T-cell (primary cell): Measurements from ENCODE around the gene LPCAT2. TPM values are rescaled to one million over a fixed set of nuclear protein-coding genes. Genes with fewer than 3 reads are reported as not detected.

Experiments used
- ATAC-seq, 4 experiments: fragments of 200-7000 bp in 3 of 4; fragments of 150-1000 bp in 1 of 4; cut with Tn5 transposase; replicated peaks in 1 of 4; 1 replicate in 3 of 4; 2 replicates in 1 of 4; pipeline ENCODE4 v1.10.0; 2021; ENCODE audit warnings: moderate library complexity in 3 of 4, mild to moderate bottlenecking in 2 of 4, moderate number of reproducible peaks in 1 of 4
- CTCF ChIA-PET, 2 donors: fragments of 300-600 bp; sonication (Branson Sonifier 250); formaldehyde crosslinking; loops; one replicate each; lab custom pipeline; 2022; ENCODE audit warnings: antibody characterized with exemption in 2 of 2; lab: Charles Lee
- POLR2A ChIA-PET, 2 donors: fragments of 300-600 bp; sonication (Branson Sonifier 250); formaldehyde crosslinking; loops; one replicate each; lab custom pipeline; 2022; ENCODE audit warnings: antibody characterized with exemption in 2 of 2; lab: Charles Lee
- DNase-seq, 35 experiments: peaks; one replicate each; pipeline versions ENCODE4 v3.0.0 to v3.0.0-alpha.2; 2013 to 2023
- H3K27ac ChIP-seq: one replicate; pipeline ENCODE4 v1.5.1; 2013; ENCODE audit warnings: low read length
- H3K27me3 ChIP-seq, 2 experiments: replicated peaks in 1 of 2; 1 replicate in 1 of 2; 2 replicates in 1 of 2; pipeline versions ENCODE4 v1.6.1 to v1.7.0; 2013; ENCODE audit warnings: low read length in 1 of 2, mixed read lengths in 1 of 2; ENCODE audit not compliant: control insufficient read depth in 2 of 2, insufficient read depth in 2 of 2; ENCODE audit errors: extremely low read depth in 1 of 2
- H3K36me3 ChIP-seq, 2 donors: 1 replicate in 1 of 2; 2 replicates in 1 of 2; pipeline versions ENCODE4 v1.6.1 to v1.7.0; 2013; ENCODE audit warnings: low read length in 1 of 2; ENCODE audit not compliant: control insufficient read depth in 2 of 2, insufficient read depth in 1 of 2; ENCODE audit errors: extremely low read depth in 1 of 2
- H3K4me1 ChIP-seq, 2 experiments: 1 replicate in 1 of 2; 2 replicates in 1 of 2; pipeline versions ENCODE4 v1.6.1 to v1.7.0; 2013; ENCODE audit warnings: low read length in 2 of 2, mixed read lengths in 1 of 2; ENCODE audit not compliant: insufficient read depth in 2 of 2, control insufficient read depth in 1 of 2; ENCODE audit errors: extremely low read depth in 1 of 2
- H3K4me3 ChIP-seq, 2 donors: 1 replicate in 1 of 2; 2 replicates in 1 of 2; pipeline versions ENCODE4 v1.5.1 to v1.7.0; 2013; ENCODE audit warnings: mild to moderate bottlenecking in 2 of 2, low read length in 1 of 2, moderate library complexity in 1 of 2; ENCODE audit not compliant: control insufficient read depth in 1 of 2; ENCODE audit errors: extremely low read depth in 1 of 2
- H3K9me3 ChIP-seq: 2 replicates; pipeline ENCODE4 v1.7.0; 2013
- H3K27ac Mint-ChIP-seq, 2 donors: one replicate each; pipeline ENCODE4 v1.8.0; 2020 to 2021; ENCODE audit warnings: mild to moderate bottlenecking in 2 of 2, mixed read lengths in 2 of 2
- H3K27me3 Mint-ChIP-seq, 2 donors: one replicate each; pipeline ENCODE4 v1.8.0; 2021 to 2022; ENCODE audit warnings: mixed read lengths in 2 of 2
- H3K36me3 Mint-ChIP-seq: one replicate; pipeline ENCODE4 v1.8.0; 2021; ENCODE audit warnings: mixed read lengths
- H3K4me1 Mint-ChIP-seq, 3 donors: one replicate each; pipeline ENCODE4 v1.8.0; 2020 to 2022; ENCODE audit warnings: mixed read lengths in 3 of 3, mild to moderate bottlenecking in 1 of 3
- H3K4me3 Mint-ChIP-seq, 3 donors: one replicate each; pipeline ENCODE4 v1.8.0; 2020 to 2022; ENCODE audit warnings: mild to moderate bottlenecking in 3 of 3, mixed read lengths in 3 of 3, moderate library complexity in 3 of 3
- H3K9me3 Mint-ChIP-seq, 3 donors: one replicate each; pipeline ENCODE4 v1.8.0; 2020 to 2022; ENCODE audit warnings: mixed read lengths in 3 of 3
- WGBS: methylation state at CpG from one replicate; pipeline ENCODE4 v1.1.5; 2013; ENCODE audit warnings: missing lambda C conversion rate; ENCODE audit not compliant: insufficient coverage; 5-methylcytosine and 5-hydroxymethylcytosine counted together
- total RNA-seq, 35 experiments: library from RNA in 6 of 35; stranded (reverse) in 6 of 35; fragments of 120-200 nt in 1 of 35; gene quantifications; one replicate each; pipeline versions ENCODE4 v1.2.1 to v1.2.4 and lab custom pipeline; 2013 to 2026

LPCAT2 gene
- total RNA-seq, 5 donors from 2014 or later (not counting 1 experiment from before 2014, with no cell fraction given), result 0.25 to 1.1 (median 0.79) TPM

DNA sequence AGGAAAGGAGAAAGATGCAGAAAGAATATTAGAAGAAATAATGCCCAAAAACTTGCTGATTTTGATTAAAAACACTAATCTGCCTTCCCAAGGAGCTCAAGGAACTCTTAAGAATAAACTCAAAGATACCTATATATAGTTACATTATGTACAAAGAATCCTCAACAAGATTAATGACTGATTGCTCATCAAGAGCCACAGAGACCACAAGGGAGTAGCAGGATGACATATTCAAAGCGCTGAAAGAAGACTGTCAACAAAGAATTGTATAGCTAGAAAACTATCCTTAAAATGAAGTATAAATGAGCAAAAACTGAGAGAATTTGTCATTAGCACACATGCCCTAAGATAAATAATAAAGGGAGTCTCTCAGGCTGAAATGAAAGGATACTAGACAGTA, 6.2 kb downstream of the LPCAT2 start:
- Histone ChIP-seq H3K4me3 (no peak overlapping the region), H3K27me3 (no peaks in the 10 kb centered on the region), H3K4me1 (peaks cover 0 to 1% of the 10 kb centered on the region in 2 experiments), H3K27ac (no peak overlapping the region), H3K9me3 (peaks cover 6% of the 10 kb centered on the region), H3K36me3 (no peaks in the 10 kb centered on the region)
- POLR2A ChIA-PET, result no interaction called here
- Mint-ChIP-seq H3K27me3 (peaks cover 23 to 25% of the 10 kb centered on the region in 2 donors), H3K4me1 (no peaks in the 10 kb centered on the region), H3K36me3 (peaks cover 6% of the 10 kb centered on the region), H3K9me3 (peaks cover 12 to 22% (median 13%) of the 10 kb centered on the region in 3 donors), H3K27ac (no peak overlapping the region), H3K4me3 (no peak overlapping the region)
- CTCF ChIA-PET, result no interaction called here
- no CpG with 5 or more reads among the region's 1 CpG for WGBS
- DNase-seq, result no peak
- no peak for ATAC-seq

DNA sequence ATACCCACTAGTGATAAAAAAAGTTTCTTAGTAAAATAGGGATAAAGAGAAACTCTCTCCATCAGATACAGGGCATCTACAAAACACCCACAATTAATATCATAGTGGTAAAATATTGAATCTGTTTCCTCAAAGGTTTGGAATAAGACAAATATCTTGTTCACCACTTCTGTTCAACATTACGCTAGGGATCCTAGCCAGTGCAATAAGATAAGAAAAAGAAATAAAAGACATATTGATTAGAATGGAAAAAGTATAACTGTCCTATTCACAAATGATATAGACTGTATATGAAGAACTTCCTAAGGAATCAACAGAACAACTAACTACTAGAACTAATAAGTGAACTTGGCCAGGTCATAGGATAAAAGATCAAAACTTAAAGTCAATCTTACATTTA, 12.9 kb downstream of the LPCAT2 start:
- Histone ChIP-seq H3K27me3 (no peaks in the 10 kb centered on the region), H3K4me1 (no peaks in the 10 kb centered on the region), H3K36me3 (no peaks in the 10 kb centered on the region), H3K4me3 (no peak overlapping the region), H3K9me3 (peaks cover 6% of the 10 kb centered on the region), H3K27ac (no peak overlapping the region)
- CTCF ChIA-PET, result no interaction called here
- H3K9me3 Mint-ChIP-seq, result peaks cover 3 to 9% (median 9%) of the 10 kb centered on the region in 3 donors
- no peaks in the 10 kb centered on the region for H3K27me3 Mint-ChIP-seq
- no CpG with 5 or more reads among the region's 1 CpG for WGBS
- H3K27ac Mint-ChIP-seq, result no peak overlapping the region
- ATAC-seq (no peak), DNase-seq (no peak)
- H3K4me1 Mint-ChIP-seq, result no peaks in the 10 kb centered on the region
- POLR2A ChIA-PET, result no interaction called here
- no peak overlapping the region for H3K4me3 Mint-ChIP-seq
- no peaks in the 10 kb centered on the region for H3K36me3 Mint-ChIP-seq

DNA sequence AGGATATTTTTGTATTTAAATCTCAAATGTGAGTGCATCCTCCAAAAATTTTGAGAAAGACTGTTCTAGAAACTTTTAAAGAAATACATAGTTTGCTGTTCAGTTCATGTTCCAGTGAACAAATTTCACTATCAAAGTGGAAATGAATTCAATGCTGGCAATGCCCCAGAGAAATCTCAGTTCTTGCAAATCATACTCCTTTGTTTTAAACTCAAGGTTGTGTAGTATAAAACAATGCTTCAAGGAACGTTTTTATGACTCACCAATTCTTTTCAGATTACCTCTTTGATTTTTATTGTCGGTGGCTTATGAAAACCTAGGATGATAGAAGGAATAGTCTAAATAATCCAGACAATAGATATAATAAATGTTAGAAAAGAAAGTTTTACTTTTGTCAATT, 17.6 kb downstream of the LPCAT2 start:
- Mint-ChIP-seq H3K36me3 (no peaks in the 10 kb centered on the region), H3K4me3 (no peak overlapping the region), H3K4me1 (no peaks in the 10 kb centered on the region), H3K27ac (no peak overlapping the region), H3K27me3 (peaks cover 4% of the 10 kb centered on the region in 2 donors), H3K9me3 (peaks cover 0 to 9% (median 9%) of the 10 kb centered on the region in 3 donors)
- Histone ChIP-seq H3K27me3 (no peaks in the 10 kb centered on the region), H3K27ac (no peak overlapping the region), H3K9me3 (peaks cover 6% of the 10 kb centered on the region), H3K4me1 (no peaks in the 10 kb centered on the region), H3K36me3 (no peaks in the 10 kb centered on the region), H3K4me3 (no peak overlapping the region)
- CTCF ChIA-PET, result no interaction called here
- DNase-seq, result no peak
- no CpG with 5 or more reads among the region's 2 CpGs for WGBS
- no peak for ATAC-seq
- POLR2A ChIA-PET, result no interaction called here

GRCh38 chr16:55527885-55528284, 19.0 kb downstream of the LPCAT2 start:
- Histone ChIP-seq H3K9me3 (no peaks in the 10 kb centered on the region), H3K4me3 (no peak overlapping the region), H3K4me1 (no peaks in the 10 kb centered on the region), H3K27me3 (no peaks in the 10 kb centered on the region), H3K27ac (no peak overlapping the region), H3K36me3 (no peaks in the 10 kb centered on the region)
- Mint-ChIP-seq H3K36me3 (no peaks in the 10 kb centered on the region), H3K4me1 (no peaks in the 10 kb centered on the region), H3K4me3 (no peak overlapping the region), H3K27me3 (peaks cover 4% of the 10 kb centered on the region in 2 donors), H3K9me3 (no peaks in the 10 kb centered on the region), H3K27ac (no peak overlapping the region)
- ChIA-PET POLR2A (interaction anchor here in 1 of 2 donors (0.6 kb wide), 2 partner anchors 21 to 48 kb away, joined by 3 to 8 read pairs; no protein-coding TSS in a partner anchor), CTCF (interaction anchor here in 1 of 2 donors (0.6 kb wide), 1 partner anchor 13 kb away, joined by 3 read pairs; no protein-coding TSS in a partner anchor)
- ATAC-seq (no peak), DNase-seq (no peak)

GRCh38 chr16:55529018-55529417, 20.1 kb downstream of the LPCAT2 start:
- Histone ChIP-seq H3K4me1 (no peaks in the 10 kb centered on the region), H3K27me3 (no peaks in the 10 kb centered on the region), H3K36me3 (no peaks in the 10 kb centered on the region), H3K9me3 (no peaks in the 10 kb centered on the region), H3K27ac (no peak overlapping the region), H3K4me3 (no peak overlapping the region)
- H3K36me3 Mint-ChIP-seq, result no peaks in the 10 kb centered on the region
- no CpG with 5 or more reads among the region's 2 CpGs for WGBS
- H3K27me3 Mint-ChIP-seq, result peaks cover 4% of the 10 kb centered on the region in 2 donors
- ATAC-seq (no peak), DNase-seq (no peak)
- H3K4me1 Mint-ChIP-seq, result no peaks in the 10 kb centered on the region
- ChIA-PET CTCF (no interaction called here), POLR2A (no interaction called here)
- H3K9me3 Mint-ChIP-seq, result no peaks in the 10 kb centered on the region
- no peak overlapping the region for H3K27ac Mint-ChIP-seq
- no peak overlapping the region for H3K4me3 Mint-ChIP-seq

GRCh38 chr16:55530316-55530856, 21.5 kb downstream of the LPCAT2 start:
- Mint-ChIP-seq H3K9me3 (no peaks in the 10 kb centered on the region), H3K27me3 (peaks cover 4% of the 10 kb centered on the region in 2 donors), H3K4me3 (no peak overlapping the region), H3K4me1 (no peaks in the 10 kb centered on the region), H3K36me3 (no peaks in the 10 kb centered on the region), H3K27ac (no peak overlapping the region)
- CTCF ChIA-PET, result no interaction called here
- POLR2A ChIA-PET, result no interaction called here
- no peak overlapping the region for H3K4me3 ChIP-seq
- ATAC-seq, result no peak
- no peaks in the 10 kb centered on the region for H3K36me3 ChIP-seq
- H3K4me1 ChIP-seq, result no peaks in the 10 kb centered on the region
- H3K27ac ChIP-seq, result no peak overlapping the region
- no peaks in the 10 kb centered on the region for H3K9me3 ChIP-seq
- DNase-seq, result no peak
- H3K27me3 ChIP-seq, result no peaks in the 10 kb centered on the region
- WGBS, result no CpG with 5 or more reads among the region's 1 CpG
